ENCODE data around the gene ARMC9. TPM values are rescaled to one million over a fixed set of nuclear protein-coding genes. Genes with fewer than 3 reads are reported as not detected.

Gene ARMC9
- total and polyA plus RNA-seq, 2 donors (not counting 3 experiments of a cell fraction or from before 2014, with no cell fraction given): 16.4 to 24.2 TPM

DNA sequence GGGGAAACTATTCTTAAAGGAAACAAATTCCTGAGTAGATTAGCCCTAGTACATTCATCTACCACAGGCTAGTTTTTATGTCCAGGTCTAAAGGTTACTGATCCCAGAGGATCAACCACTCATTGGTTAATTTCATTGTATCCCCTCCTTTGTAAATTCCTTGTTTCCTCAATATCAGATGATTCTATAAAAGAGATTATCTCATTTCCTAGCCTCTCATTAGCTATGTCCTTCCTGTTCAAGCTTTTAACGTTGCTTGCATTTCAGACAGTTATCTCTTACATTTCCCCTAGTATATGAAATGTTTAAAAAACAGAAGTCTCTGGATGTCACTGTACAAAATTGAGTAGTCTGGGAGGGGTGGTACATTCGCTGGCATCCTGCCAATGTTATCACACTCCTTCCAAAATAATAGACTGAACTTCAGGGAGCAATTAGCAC, 24.2 kb upstream of the ARMC9 start:
- Histone ChIP-seq H3K9ac (replicated peaks; ENCODE audit: extremely low read depth, insufficient read depth, low read length) (no peak overlapping the region), H3K36me3 (ENCODE audit: control insufficient read depth in 2 of 2, extremely low read depth in 1 of 2, insufficient read depth in 2 of 2, low read length in 2 of 2) (peaks cover 0 to 13% of the 10 kb centered on the region in 2 experiments), H3K9me1 (replicated peaks; ENCODE audit: control insufficient read depth, extremely low read depth, insufficient read depth, low read length) (no peaks in the 10 kb centered on the region), H3K79me2 (ENCODE audit: control insufficient read depth, insufficient read depth, low read length) (no peaks in the 10 kb centered on the region), H3K4me2 (ENCODE audit: insufficient read depth, low read length) (peak overlapping the region; percentile 81), H3K27ac (ENCODE audit: insufficient read depth, low read depth, low read length) (peak overlapping the region; percentile 50), H3K4me1 (ENCODE audit: control insufficient read depth, extremely low read depth, insufficient read depth, low read length) (peaks cover 28% of the 10 kb centered on the region), H3K9me3 (replicated peaks; ENCODE audit: control insufficient read depth, insufficient read depth, low read length) (no peaks in the 10 kb centered on the region), H4K20me1 (replicated peaks; ENCODE audit: control insufficient read depth, extremely low read depth, insufficient read depth, low read length) (no peaks in the 10 kb centered on the region), H3K4me3 (replicated peaks in 1 of 3; ENCODE audit: insufficient read depth in 1 of 3, low read depth in 1 of 3, low read length in 3 of 3) (no peak overlapping the region), H3K27me3 (ENCODE audit: control insufficient read depth in 2 of 2, insufficient read depth in 2 of 2, low read length in 2 of 2) (no peaks in the 10 kb centered on the region), H2AFZ (ENCODE audit: low read depth, low read length) (no peak overlapping the region)
- DNase-seq (ENCODE audit: low read depth, low spot score) (peak; percentile 53), FAIRE-seq (peak; percentile 74)
- intact Hi-C loops (cut with micrococcal nuclease): no loop called here
- dilution Hi-C loops (cut with MboI; ENCODE audit: extremely low pct_ligation_motif_present, low sequenced_read_pairs): no loop called here
- peak; percentile 21 for TF ChIP-seq JUN (IDR thresholded peaks at IDR 0.05; ENCODE audit: borderline replicate concordance, insufficient read depth, insufficient read length, low read depth)
- no peak for TF ChIP-seq POLR2A (IDR thresholded peaks at IDR 0.05; ENCODE audit: low read depth, low read length)
- TF ChIP-seq MYC (IDR thresholded peaks at IDR 0.05; ENCODE audit: low read depth, low read length): no peak
- TF ChIP-seq, protein P1, sequence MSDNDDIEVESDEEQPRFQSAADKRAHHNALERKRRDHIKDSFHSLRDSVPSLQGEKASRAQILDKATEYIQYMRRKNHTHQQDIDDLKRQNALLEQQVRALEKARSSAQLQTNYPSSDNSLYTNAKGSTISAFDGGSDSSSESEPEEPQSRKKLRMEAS (IDR thresholded peaks at IDR 0.05; ENCODE audit: insufficient read depth, insufficient read length): no peak
- peak; percentile 16 for TF ChIP-seq POLR2AphosphoS5 (IDR thresholded peaks at IDR 0.05; ENCODE audit: insufficient read depth, low read depth, low read length)
- TF ChIP-seq FOS (IDR thresholded peaks at IDR 0.05; ENCODE audit: borderline replicate concordance, insufficient read depth, low read length): no peak
- TF ChIP-seq GATA2 (IDR thresholded peaks at IDR 0.05; ENCODE audit: insufficient read depth, insufficient read length, low read depth, low read length): peak; percentile 67
- TF ChIP-seq, protein P2, sequence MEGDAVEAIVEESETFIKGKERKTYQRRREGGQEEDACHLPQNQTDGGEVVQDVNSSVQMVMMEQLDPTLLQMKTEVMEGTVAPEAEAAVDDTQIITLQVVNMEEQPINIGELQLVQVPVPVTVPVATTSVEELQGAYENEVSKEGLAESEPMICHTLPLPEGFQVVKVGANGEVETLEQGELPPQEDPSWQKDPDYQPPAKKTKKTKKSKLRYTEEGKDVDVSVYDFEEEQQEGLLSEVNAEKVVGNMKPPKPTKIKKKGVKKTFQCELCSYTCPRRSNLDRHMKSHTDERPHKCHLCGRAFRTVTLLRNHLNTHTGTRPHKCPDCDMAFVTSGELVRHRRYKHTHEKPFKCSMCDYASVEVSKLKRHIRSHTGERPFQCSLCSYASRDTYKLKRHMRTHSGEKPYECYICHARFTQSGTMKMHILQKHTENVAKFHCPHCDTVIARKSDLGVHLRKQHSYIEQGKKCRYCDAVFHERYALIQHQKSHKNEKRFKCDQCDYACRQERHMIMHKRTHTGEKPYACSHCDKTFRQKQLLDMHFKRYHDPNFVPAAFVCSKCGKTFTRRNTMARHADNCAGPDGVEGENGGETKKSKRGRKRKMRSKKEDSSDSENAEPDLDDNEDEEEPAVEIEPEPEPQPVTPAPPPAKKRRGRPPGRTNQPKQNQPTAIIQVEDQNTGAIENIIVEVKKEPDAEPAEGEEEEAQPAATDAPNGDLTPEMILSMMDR (IDR thresholded peaks at IDR 0.05; ENCODE audit: extremely low read depth in 1 of 2, insufficient read depth in 1 of 2, low read depth in 1 of 2, low read length in 2 of 2): no peak
- no TSS peak for BruUV-seq (replicated peaks)
- POLR2A ChIA-PET: no interaction called here
- CTCF ChIA-PET: interaction anchor here (0.6 to 2.9 kb wide), 7 partner anchors 8 to 63 kb away, joined by 3 to 10 read pairs (median 5); no protein-coding TSS in a partner anchor

Measured in endothelial cell of umbilical vein (primary cell).